H1 (cell line): ENCODE results near the gene SCAPER. TPM values are rescaled to one million over a fixed set of nuclear protein-coding genes. Genes with fewer than 3 reads are reported as not detected.

ENCODE experiments used
- GTF2F1 ChIP-seq: IDR thresholded peaks from 2 replicates; pipeline ENCODE4 v1.6.1; 2012; ENCODE audit warnings: low read depth, low read length, improper control_type of control experiment, borderline replicate concordance
- RBBP5 ChIP-seq: IDR thresholded peaks from 2 replicates; pipeline ENCODE4 v1.7.1; 2012; ENCODE audit warnings: low read depth, mild to moderate bottlenecking, inconsistent platforms, low read length, moderate library complexity, borderline replicate concordance
- SAP30 ChIP-seq: fragments of 300-600 bp; sonication (generic); IDR thresholded peaks from 2 replicates; pipeline ENCODE4 v1.7.1; 2012; ENCODE audit warnings: low read length, moderate library complexity, mild to moderate bottlenecking, inconsistent platforms; ENCODE audit not compliant: insufficient read depth, insufficient replicate concordance
- SP2 ChIP-seq: IDR thresholded peaks from 2 replicates; pipeline ENCODE4 v1.6.1; 2012; ENCODE audit warnings: mild to moderate bottlenecking, low read length, inconsistent platforms
- SUZ12 ChIP-seq: fragments of 200-600 bp; sonication (generic); IDR thresholded peaks from 2 replicates; pipeline ENCODE4 v1.6.1; 2012; ENCODE audit warnings: mild to moderate bottlenecking, inconsistent platforms, low read length, moderate library complexity, mixed read lengths
- TEAD4 ChIP-seq: IDR thresholded peaks from 2 replicates; pipeline ENCODE4 v1.6.1; 2012; ENCODE audit warnings: low read depth, low read length, inconsistent platforms, mixed read lengths
- ZNF274 ChIP-seq: IDR thresholded peaks from 2 replicates; pipeline ENCODE4 v1.7.0; 2012; ENCODE audit warnings: low read length, borderline replicate concordance; ENCODE audit errors: extremely low read depth
- polyA plus RNA-seq, 7 experiments: library from polyadenylated mRNA; depleted of rRNA in 3 of 7; stranded (reverse) in 5 of 7; unstranded in 2 of 7; fragments of >200 nt in 5 of 7; fragments of 200-250 nt in 2 of 7; gene quantifications; 1 replicate in 5 of 7; 2 replicates in 1 of 7; 4 replicates in 1 of 7; pipeline versions ENCODE4 v1.2.1 to v1.2.3, GENCODE V29; 2011 to 2013; ENCODE audit warnings: missing spikeins in 2 of 7, mixed read lengths in 2 of 7
- total RNA-seq: library from RNA; stranded (reverse); fragmentation: NEBNext Ultra II Directional; extraction: Animal tissue kit (Norgen Biotek cat#: 25700); gene quantifications from 2 replicates; pipeline ENCODE4 v1.2.1, GENCODE V29; 2021

The SCAPER gene
- total and polyA plus RNA-seq, 2 of the 8 experiments (the other 6 are each of a cell fraction or from before 2014, with no cell fraction given), result 1.6 to 6.8 TPM

- TF ChIP-seq ZNF274 (no peak), RBBP5 (no peak), GTF2F1 (no peak), TEAD4 (no peak), SAP30 (no peak), SP2 (no peak), SUZ12 (no peak)
- TF ChIP-seq, all 59 proteins: peak for 0
Measured at GRCh38 chr15:76325704-76326103, 579.4 kb downstream of the SCAPER start (continued).
